ENCODE data around the gene ADAM33.

Gene ADAM33

GRCh38 chr20:3633913-3634478 is 47.8 kb downstream of the ADAM33 start:
- Histone ChIP-seq H3K4me3 (ENCODE audit: low read depth, low read length) (no peak overlapping the region), H3K27me3 (ENCODE audit: control insufficient read depth, insufficient read depth, low read length) (no peaks in the 10 kb centered on the region), H3K9me3 (ENCODE audit: control insufficient read depth, insufficient read depth, low read depth, low read length) (no peaks in the 10 kb centered on the region), H3K27ac (ENCODE audit: low read depth, low read length) (no peak overlapping the region), H3K9ac (ENCODE audit: low read length) (no peak overlapping the region), H3K4me1 (ENCODE audit: control insufficient read depth, insufficient read depth, low read length) (peaks cover 10% of the 10 kb centered on the region), H3K36me3 (ENCODE audit: control insufficient read depth, insufficient read depth, low read length) (no peaks in the 10 kb centered on the region)

- peaks cover 10% of the 10 kb centered on the region for H3K4me1 ChIP-seq (ENCODE audit: control insufficient read depth, insufficient read depth, low read length)
- no peaks in the 10 kb centered on the region for H3K27me3 ChIP-seq (ENCODE audit: control insufficient read depth, insufficient read depth, low read length)
- no peak overlapping the region for H3K27ac ChIP-seq (ENCODE audit: low read depth, low read length)
- H3K9me3 ChIP-seq (ENCODE audit: control insufficient read depth, insufficient read depth, low read depth, low read length) = no peaks in the 10 kb centered on the region
- no peak overlapping the region for H3K9ac ChIP-seq (ENCODE audit: low read length)
- H3K36me3 ChIP-seq (ENCODE audit: control insufficient read depth, insufficient read depth, low read length) = no peaks in the 10 kb centered on the region
- no peak overlapping the region for H3K4me3 ChIP-seq (ENCODE audit: low read depth, low read length)
Measured at GRCh38 chr20:3632311-3633004, 49.4 kb downstream of the ADAM33 start.

GRCh38 chr20:3631534-3631933 is 50.3 kb downstream of the ADAM33 start:
- no peak overlapping the region for H3K27ac ChIP-seq (ENCODE audit: low read depth, low read length)
- no peak overlapping the region for H3K4me3 ChIP-seq (ENCODE audit: low read depth, low read length)
- H3K9me3 ChIP-seq (ENCODE audit: control insufficient read depth, insufficient read depth, low read depth, low read length) = no peaks in the 10 kb centered on the region
- no peaks in the 10 kb centered on the region for H3K36me3 ChIP-seq (ENCODE audit: control insufficient read depth, insufficient read depth, low read length)
- no peaks in the 10 kb centered on the region for H3K27me3 ChIP-seq (ENCODE audit: control insufficient read depth, insufficient read depth, low read length)
- H3K9ac ChIP-seq (ENCODE audit: low read length) = no peak overlapping the region
- H3K4me1 ChIP-seq (ENCODE audit: control insufficient read depth, insufficient read depth, low read length) = peaks cover 10% of the 10 kb centered on the region

- no peak overlapping the region for H3K4me3 ChIP-seq (ENCODE audit: low read depth, low read length)
- H3K9ac ChIP-seq (ENCODE audit: low read length) = no peak overlapping the region
- no peak overlapping the region for H3K27ac ChIP-seq (ENCODE audit: low read depth, low read length)
- peaks cover 10% of the 10 kb centered on the region for H3K4me1 ChIP-seq (ENCODE audit: control insufficient read depth, insufficient read depth, low read length)
- no peaks in the 10 kb centered on the region for H3K27me3 ChIP-seq (ENCODE audit: control insufficient read depth, insufficient read depth, low read length)
- no peaks in the 10 kb centered on the region for H3K9me3 ChIP-seq (ENCODE audit: control insufficient read depth, insufficient read depth, low read depth, low read length)
- H3K36me3 ChIP-seq (ENCODE audit: control insufficient read depth, insufficient read depth, low read length) = no peaks in the 10 kb centered on the region
Measured at GRCh38 chr20:3630429-3630828, 51.4 kb downstream of the ADAM33 start.

GRCh38 chr20:3629893-3630292 is 51.9 kb downstream of the ADAM33 start:
- H3K36me3 ChIP-seq (ENCODE audit: control insufficient read depth, insufficient read depth, low read length) = no peaks in the 10 kb centered on the region
- no peak overlapping the region for H3K27ac ChIP-seq (ENCODE audit: low read depth, low read length)
- no peak overlapping the region for H3K4me3 ChIP-seq (ENCODE audit: low read depth, low read length)
- peaks cover 10% of the 10 kb centered on the region for H3K4me1 ChIP-seq (ENCODE audit: control insufficient read depth, insufficient read depth, low read length)
- H3K27me3 ChIP-seq (ENCODE audit: control insufficient read depth, insufficient read depth, low read length) = no peaks in the 10 kb centered on the region
- no peaks in the 10 kb centered on the region for H3K9me3 ChIP-seq (ENCODE audit: control insufficient read depth, insufficient read depth, low read depth, low read length)
- no peak overlapping the region for H3K9ac ChIP-seq (ENCODE audit: low read length)

GRCh38 chr20:3628502-3629314 is 53.1 kb downstream of the ADAM33 start:
- H3K4me1 ChIP-seq (ENCODE audit: control insufficient read depth, insufficient read depth, low read length) = peaks cover 10% of the 10 kb centered on the region

GRCh38 chr20:3627476-3627875 is 54.3 kb downstream of the ADAM33 start:
- Histone ChIP-seq H3K9ac (ENCODE audit: low read length) (no peak overlapping the region), H3K9me3 (ENCODE audit: control insufficient read depth, insufficient read depth, low read depth, low read length) (no peaks in the 10 kb centered on the region), H3K36me3 (ENCODE audit: control insufficient read depth, insufficient read depth, low read length) (no peaks in the 10 kb centered on the region), H3K27ac (ENCODE audit: low read depth, low read length) (no peak overlapping the region), H3K4me3 (ENCODE audit: low read depth, low read length) (no peak overlapping the region), H3K27me3 (ENCODE audit: control insufficient read depth, insufficient read depth, low read length) (no peaks in the 10 kb centered on the region), H3K4me1 (ENCODE audit: control insufficient read depth, insufficient read depth, low read length) (peaks cover 10% of the 10 kb centered on the region)

More at GRCh38 chr20:3628502-3629314, 53.1 kb downstream of the ADAM33 start:
- H3K9me3 ChIP-seq (ENCODE audit: control insufficient read depth, insufficient read depth, low read depth, low read length) = no peaks in the 10 kb centered on the region
- H3K27ac ChIP-seq (ENCODE audit: low read depth, low read length) = no peak overlapping the region
- no peak overlapping the region for H3K4me3 ChIP-seq (ENCODE audit: low read depth, low read length)
- H3K36me3 ChIP-seq (ENCODE audit: control insufficient read depth, insufficient read depth, low read length) = no peaks in the 10 kb centered on the region
- H3K9ac ChIP-seq (ENCODE audit: low read length) = no peak overlapping the region
- no peaks in the 10 kb centered on the region for H3K27me3 ChIP-seq (ENCODE audit: control insufficient read depth, insufficient read depth, low read length)

- no peaks in the 10 kb centered on the region for H3K27me3 ChIP-seq (ENCODE audit: control insufficient read depth, insufficient read depth, low read length)
- no peaks in the 10 kb centered on the region for H3K9me3 ChIP-seq (ENCODE audit: control insufficient read depth, insufficient read depth, low read depth, low read length)
- no peak overlapping the region for H3K9ac ChIP-seq (ENCODE audit: low read length)
Measured at GRCh38 chr20:3622406-3622805, 59.4 kb downstream of the ADAM33 start.

GRCh38 chr20:3621111-3621510 is 60.7 kb downstream of the ADAM33 start:
- H3K27me3 ChIP-seq (ENCODE audit: control insufficient read depth, insufficient read depth, low read length) = no peaks in the 10 kb centered on the region
- H3K27ac ChIP-seq (ENCODE audit: low read depth, low read length) = no peak overlapping the region
- no peak overlapping the region for H3K9ac ChIP-seq (ENCODE audit: low read length)
- peaks cover under 1% of the 10 kb centered on the region for H3K4me1 ChIP-seq (ENCODE audit: control insufficient read depth, insufficient read depth, low read length)
- no peak overlapping the region for H3K4me3 ChIP-seq (ENCODE audit: low read depth, low read length)
- H3K9me3 ChIP-seq (ENCODE audit: control insufficient read depth, insufficient read depth, low read depth, low read length) = no peaks in the 10 kb centered on the region
- H3K36me3 ChIP-seq (ENCODE audit: control insufficient read depth, insufficient read depth, low read length) = no peaks in the 10 kb centered on the region

More at GRCh38 chr20:3622406-3622805, 59.4 kb downstream of the ADAM33 start:
- H3K4me3 ChIP-seq (ENCODE audit: low read depth, low read length) = no peak overlapping the region
- no peaks in the 10 kb centered on the region for H3K36me3 ChIP-seq (ENCODE audit: control insufficient read depth, insufficient read depth, low read length)
- H3K4me1 ChIP-seq (ENCODE audit: control insufficient read depth, insufficient read depth, low read length) = no peaks in the 10 kb centered on the region; the same call in 1 of the 2 replicates
- no peak overlapping the region for H3K27ac ChIP-seq (ENCODE audit: low read depth, low read length)
